Neural cell (in vitro differentiated cells): ENCODE measurements around the gene PTPRD.

Experiments used
- EP300 ChIP-seq: fragments of 450-650 bp; conservative IDR thresholded peaks from 2 replicates; pipeline ENCODE4 v1.6.1; 2014; ENCODE audit warnings: antibody characterized with exemption, mild to moderate bottlenecking, moderate library complexity; ENCODE audit not compliant: poor library complexity, severe bottlenecking
- EZH2 ChIP-seq: fragments of 200-600, 300-800 bp; shearing (Covaris generic), sonication (generic); IDR thresholded peaks from 2 replicates; pipeline ENCODE4 v1.6.1; 2014; ENCODE audit warnings: antibody characterized with exemption, low read length, borderline replicate concordance, mild to moderate bottlenecking; ENCODE audit not compliant: insufficient read depth, poor library complexity, severe bottlenecking
- REST ChIP-seq: IDR thresholded peaks from 2 replicates; pipeline ENCODE4 v1.6.1; 2012; ENCODE audit warnings: borderline replicate concordance
- SMC3 ChIP-seq: fragments of 450-650 bp; conservative IDR thresholded peaks from 2 replicates; pipeline ENCODE4 v1.6.1; 2014; ENCODE audit warnings: antibody characterized with exemption, mild to moderate bottlenecking, moderate library complexity; ENCODE audit not compliant: poor library complexity
- TAF1 ChIP-seq: IDR thresholded peaks from 2 replicates; pipeline ENCODE4 v1.6.1; 2012; ENCODE audit warnings: low read depth

- TF ChIP-seq TAF1, result no peak
- no peak for TF ChIP-seq EZH2
- TF ChIP-seq EP300, result no peak
- TF ChIP-seq REST, result no peak
- TF ChIP-seq SMC3, result no peak
These were observed 553.8 kb downstream of the PTPRD start for GRCh38 chr9:10059044-10059443.
